GM12875 (cell line): ENCODE measurements around the gene UIMC1.
"Not testable (repeated sequence)": the region's sequence is repeated elsewhere in the genome, so short reads cannot be mapped to it uniquely, and the experiment has no call there.

ENCODE experiments used
- H3K4me3 ChIP-seq: one replicate; pipeline ENCODE4 v1.5.1; 2011; ENCODE audit warnings: low read depth, low read length, control low read depth
- TF ChIP-seq, protein P1 (sequence below): IDR thresholded peaks from 2 replicates; pipeline ENCODE4 v1.5.1; 2011; ENCODE audit warnings: low read depth, mild to moderate bottlenecking, control low read depth, inconsistent platforms, low read length, moderate library complexity, borderline replicate concordance; ENCODE audit not compliant: insufficient read depth

Gene UIMC1

GRCh38 chr5:176875783-176876505 lies 130.6 kb downstream of the UIMC1 start:
- no peak overlapping the region for H3K4me3 ChIP-seq
- TF ChIP-seq, protein P1, sequence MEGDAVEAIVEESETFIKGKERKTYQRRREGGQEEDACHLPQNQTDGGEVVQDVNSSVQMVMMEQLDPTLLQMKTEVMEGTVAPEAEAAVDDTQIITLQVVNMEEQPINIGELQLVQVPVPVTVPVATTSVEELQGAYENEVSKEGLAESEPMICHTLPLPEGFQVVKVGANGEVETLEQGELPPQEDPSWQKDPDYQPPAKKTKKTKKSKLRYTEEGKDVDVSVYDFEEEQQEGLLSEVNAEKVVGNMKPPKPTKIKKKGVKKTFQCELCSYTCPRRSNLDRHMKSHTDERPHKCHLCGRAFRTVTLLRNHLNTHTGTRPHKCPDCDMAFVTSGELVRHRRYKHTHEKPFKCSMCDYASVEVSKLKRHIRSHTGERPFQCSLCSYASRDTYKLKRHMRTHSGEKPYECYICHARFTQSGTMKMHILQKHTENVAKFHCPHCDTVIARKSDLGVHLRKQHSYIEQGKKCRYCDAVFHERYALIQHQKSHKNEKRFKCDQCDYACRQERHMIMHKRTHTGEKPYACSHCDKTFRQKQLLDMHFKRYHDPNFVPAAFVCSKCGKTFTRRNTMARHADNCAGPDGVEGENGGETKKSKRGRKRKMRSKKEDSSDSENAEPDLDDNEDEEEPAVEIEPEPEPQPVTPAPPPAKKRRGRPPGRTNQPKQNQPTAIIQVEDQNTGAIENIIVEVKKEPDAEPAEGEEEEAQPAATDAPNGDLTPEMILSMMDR = no peak

- no peak overlapping the region for H3K4me3 ChIP-seq
- TF ChIP-seq, protein P1 = no peak
These were observed 131.5 kb downstream of the UIMC1 start for GRCh38 chr5:176875014-176875550.

DNA sequence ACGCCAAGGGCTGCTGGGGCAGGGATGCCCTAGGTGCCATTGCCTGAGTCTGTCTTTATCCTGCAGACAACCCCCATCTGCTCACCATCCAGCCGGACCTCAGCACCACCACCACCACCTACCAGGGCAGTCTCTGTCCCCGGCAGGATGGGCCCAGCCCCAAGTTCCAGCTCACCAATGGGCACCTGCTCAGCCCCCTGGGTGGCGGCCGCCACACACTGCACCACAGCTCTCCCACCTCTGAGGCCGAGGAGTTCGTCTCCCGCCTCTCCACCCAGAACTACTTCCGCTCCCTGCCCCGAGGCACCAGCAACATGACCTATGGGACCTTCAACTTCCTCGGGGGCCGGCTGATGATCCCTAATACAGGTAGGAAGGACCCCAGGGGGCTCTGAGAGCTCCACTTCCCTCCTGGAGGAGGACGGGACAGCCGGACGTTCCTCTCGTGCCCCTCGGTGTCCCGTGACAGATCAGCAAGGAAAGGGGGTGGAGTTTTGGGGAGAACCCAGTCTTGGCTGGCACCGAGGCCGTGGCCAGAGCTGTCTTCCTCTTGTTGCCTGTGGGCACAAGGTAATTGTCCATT lies 132.3 kb downstream of the UIMC1 start:
- no peak overlapping the region for H3K4me3 ChIP-seq
- TF ChIP-seq, protein P1 = no peak

GRCh38 chr5:176873541-176874172 lies 132.9 kb downstream of the UIMC1 start:
- TF ChIP-seq, protein P1 = no peak
- no peak overlapping the region for H3K4me3 ChIP-seq

DNA sequence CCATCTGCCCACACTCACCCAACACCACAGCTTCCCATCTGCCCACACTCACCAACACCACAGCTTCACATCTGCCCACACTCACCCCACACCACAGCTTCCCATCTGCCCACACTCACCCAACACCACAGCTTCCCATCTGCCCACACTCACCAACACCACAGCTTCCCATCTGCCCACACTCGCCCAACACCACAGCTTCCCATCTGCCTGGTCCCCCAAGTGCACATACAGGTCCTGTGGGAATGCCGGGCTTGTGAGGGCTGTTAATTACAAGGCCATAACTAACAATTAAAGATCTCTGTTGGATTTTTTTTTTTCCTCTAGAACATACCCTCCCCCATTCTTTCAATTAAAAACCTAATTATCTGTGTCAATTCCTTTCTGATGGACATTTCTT lies 133.6 kb downstream of the UIMC1 start:
- H3K4me3 ChIP-seq = not testable (repeated sequence)

DNA sequence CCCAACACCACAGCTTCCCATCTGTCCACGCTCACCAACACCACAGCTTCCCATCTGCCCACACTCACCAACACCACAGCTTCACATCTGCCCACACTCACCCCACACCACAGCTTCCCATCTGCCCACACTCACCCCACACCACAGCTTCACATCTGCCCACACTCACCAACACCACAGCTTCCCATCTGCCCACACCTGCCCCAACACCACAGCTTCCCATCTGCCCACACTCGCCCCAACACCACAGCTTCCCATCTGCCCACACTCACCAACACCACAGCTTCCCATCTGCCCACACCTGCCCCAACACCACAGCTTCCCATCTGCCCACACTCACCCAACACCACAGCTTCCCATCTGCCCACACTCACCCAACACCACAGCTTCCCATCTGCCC lies 134.0 kb downstream of the UIMC1 start:
- not testable (repeated sequence) for H3K4me3 ChIP-seq

DNA sequence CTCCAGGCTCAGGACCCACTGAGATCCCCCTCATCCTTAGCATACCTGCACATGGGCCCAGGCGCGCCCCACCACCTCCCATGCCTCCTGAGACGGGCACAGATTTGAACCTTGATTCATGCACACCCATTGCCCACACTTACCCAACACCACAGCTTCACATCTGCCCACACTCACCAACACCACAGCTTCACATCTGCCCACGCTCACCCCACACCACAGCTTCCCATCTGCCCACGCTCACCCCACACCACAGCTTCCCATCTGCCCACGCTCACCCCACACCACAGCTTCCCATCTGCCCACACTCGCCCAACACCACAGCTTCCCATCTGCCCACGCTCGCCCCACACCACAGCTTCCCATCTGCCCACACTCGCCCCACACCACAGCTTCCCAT lies 135.9 kb downstream of the UIMC1 start:
- H3K4me3 ChIP-seq = not testable (repeated sequence)

DNA sequence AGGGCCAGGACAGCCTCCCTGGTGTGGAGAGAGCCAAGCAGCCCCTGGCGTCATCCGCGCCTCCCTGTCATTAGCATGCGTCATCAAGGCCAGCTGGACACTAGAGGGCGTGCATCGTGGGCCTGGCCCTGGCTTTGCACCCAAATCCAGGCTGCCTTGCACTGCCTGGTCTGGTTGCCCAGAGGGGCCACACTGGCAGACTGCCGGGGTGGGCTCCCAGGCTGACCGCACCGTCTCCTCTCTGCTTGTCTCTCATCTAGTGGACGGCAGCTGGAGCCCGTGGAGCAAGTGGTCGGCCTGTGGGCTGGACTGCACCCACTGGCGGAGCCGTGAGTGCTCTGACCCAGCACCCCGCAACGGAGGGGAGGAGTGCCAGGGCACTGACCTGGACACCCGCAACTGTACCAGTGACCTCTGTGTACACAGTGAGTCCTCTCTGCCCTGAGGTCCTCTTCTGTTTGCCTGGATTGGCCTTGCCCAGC lies 136.4 kb downstream of the UIMC1 start:
- H3K4me3 ChIP-seq = no peak overlapping the region

More for the DNA sequence above, 136.4 kb downstream of the UIMC1 start:
- TF ChIP-seq, protein P1 = no peak
